Suprapubic skin (tissue), 4 donors: ENCODE measurements around the gene ICE1. TPM values are rescaled to one million over a fixed set of nuclear protein-coding genes. Genes with fewer than 3 reads are reported as not detected.
"Not testable (repeated sequence)": the region's sequence is repeated elsewhere in the genome, so short reads cannot be mapped to it uniquely, and the experiment has no call there.

Source experiments
- DNase-seq, 2 donors: peaks; one replicate each; pipeline ENCODE4 v3.0.0-alpha.2; 2019; ENCODE audit warnings: low spot score in 2 of 2
- H3K27ac ChIP-seq: fragments of 200-600 bp; sonication (generic); one replicate; pipeline ENCODE4 v1.5.1; 2019
- H3K27me3 ChIP-seq: fragments of 200-600 bp; sonication (generic); one replicate; pipeline ENCODE4 v1.5.1; 2019
- H3K36me3 ChIP-seq: fragments of 200-600 bp; sonication (generic); one replicate; pipeline ENCODE4 v1.5.1; 2019
- H3K4me1 ChIP-seq: fragments of 200-600 bp; sonication (generic); one replicate; pipeline ENCODE4 v1.5.1; 2019
- H3K4me3 ChIP-seq: fragments of 200-600 bp; sonication (generic); one replicate; pipeline ENCODE4 v1.5.1; 2019; ENCODE audit warnings: mild to moderate bottlenecking
- H3K9me3 ChIP-seq: fragments of 200-600 bp; sonication (generic); one replicate; pipeline ENCODE4 v1.5.1; 2019
- EP300 ChIP-seq: sonication (generic); formaldehyde crosslinking; IDR thresholded peaks from one replicate; pipeline ENCODE4 v1.6.1; 2017; ENCODE audit warnings: antibody characterized with exemption
- POLR2A ChIP-seq, 2 donors: fragments of 450-650 bp; IDR thresholded peaks; one replicate each; pipeline ENCODE4 v1.6.1; 2017; ENCODE audit warnings: antibody characterized with exemption in 2 of 2, mild to moderate bottlenecking in 2 of 2, moderate library complexity in 2 of 2
- POLR2AphosphoS5 ChIP-seq, 3 donors: sonication (generic); formaldehyde crosslinking; IDR thresholded peaks; one replicate each; pipeline ENCODE4 v1.6.1; 2017; ENCODE audit warnings: antibody characterized with exemption in 3 of 3
- WGBS: methylation state at CpG from one replicate; pipeline ENCODE4 v1.1.5; 2018; 5-methylcytosine and 5-hydroxymethylcytosine counted together
- total RNA-seq, 4 donors: library from RNA; depleted of rRNA; stranded (reverse); fragments of >200 nt; gene quantifications; one replicate each; pipeline ENCODE4 v1.1.0, GENCODE V29; 2016
- TF ChIP-seq, protein P1 (sequence below), 2 donors: fragments of 200-600 bp in 1 of 2; fragments of 450-650 bp in 1 of 2; sonication (generic) in 1 of 2; IDR thresholded peaks; one replicate each; pipeline ENCODE4 v1.5.1; 2016 to 2019; ENCODE audit warnings: antibody characterized with exemption in 2 of 2, mild to moderate bottlenecking in 1 of 2, moderate library complexity in 1 of 2

ICE1 gene
- total RNA-seq, 4 donors from 2014 or later: 17.6 to 27.4 (median 24.1) TPM

DNA sequence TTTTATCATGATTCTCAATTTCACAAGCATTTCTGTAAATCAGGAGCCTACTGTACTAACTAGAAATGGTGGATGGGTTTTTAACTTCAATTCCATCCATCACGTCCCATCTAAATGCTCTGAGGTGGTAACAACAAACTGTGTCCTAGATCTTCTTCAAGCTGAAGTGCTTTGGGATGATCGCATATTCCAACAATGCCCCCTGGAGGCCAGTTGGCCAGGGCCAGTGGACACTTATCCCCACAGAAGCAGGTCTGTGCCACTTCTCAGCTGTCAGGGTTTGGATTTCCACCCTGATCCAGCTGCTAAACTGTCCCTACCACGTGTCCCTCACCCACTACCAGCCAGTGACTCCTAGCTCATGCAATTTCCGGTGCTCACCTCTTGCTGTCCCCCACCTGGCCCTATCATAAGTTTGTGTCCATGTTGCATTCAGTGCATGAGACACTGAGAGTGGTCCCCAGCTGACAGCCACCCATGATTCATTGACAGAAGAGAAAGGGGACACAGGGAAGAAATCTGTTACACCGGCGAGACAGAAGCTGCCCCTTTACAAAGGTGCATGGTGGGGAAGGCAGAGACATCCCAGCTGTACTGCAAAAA is 28.0 kb upstream of the ICE1 start:
- 74% methylated on average over 4 of the region's 6 CpGs for WGBS
- H3K9me3 ChIP-seq, H3K36me3 ChIP-seq, H3K4me3 ChIP-seq, H3K27me3 ChIP-seq, H3K27ac ChIP-seq, DNase-seq, H3K4me1 ChIP-seq: not testable (repeated sequence)
- TF ChIP-seq, protein P1, sequence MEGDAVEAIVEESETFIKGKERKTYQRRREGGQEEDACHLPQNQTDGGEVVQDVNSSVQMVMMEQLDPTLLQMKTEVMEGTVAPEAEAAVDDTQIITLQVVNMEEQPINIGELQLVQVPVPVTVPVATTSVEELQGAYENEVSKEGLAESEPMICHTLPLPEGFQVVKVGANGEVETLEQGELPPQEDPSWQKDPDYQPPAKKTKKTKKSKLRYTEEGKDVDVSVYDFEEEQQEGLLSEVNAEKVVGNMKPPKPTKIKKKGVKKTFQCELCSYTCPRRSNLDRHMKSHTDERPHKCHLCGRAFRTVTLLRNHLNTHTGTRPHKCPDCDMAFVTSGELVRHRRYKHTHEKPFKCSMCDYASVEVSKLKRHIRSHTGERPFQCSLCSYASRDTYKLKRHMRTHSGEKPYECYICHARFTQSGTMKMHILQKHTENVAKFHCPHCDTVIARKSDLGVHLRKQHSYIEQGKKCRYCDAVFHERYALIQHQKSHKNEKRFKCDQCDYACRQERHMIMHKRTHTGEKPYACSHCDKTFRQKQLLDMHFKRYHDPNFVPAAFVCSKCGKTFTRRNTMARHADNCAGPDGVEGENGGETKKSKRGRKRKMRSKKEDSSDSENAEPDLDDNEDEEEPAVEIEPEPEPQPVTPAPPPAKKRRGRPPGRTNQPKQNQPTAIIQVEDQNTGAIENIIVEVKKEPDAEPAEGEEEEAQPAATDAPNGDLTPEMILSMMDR (IDR thresholded peaks at IDR 0.05): peak in 1 of 2 donors; percentile 24

DNA sequence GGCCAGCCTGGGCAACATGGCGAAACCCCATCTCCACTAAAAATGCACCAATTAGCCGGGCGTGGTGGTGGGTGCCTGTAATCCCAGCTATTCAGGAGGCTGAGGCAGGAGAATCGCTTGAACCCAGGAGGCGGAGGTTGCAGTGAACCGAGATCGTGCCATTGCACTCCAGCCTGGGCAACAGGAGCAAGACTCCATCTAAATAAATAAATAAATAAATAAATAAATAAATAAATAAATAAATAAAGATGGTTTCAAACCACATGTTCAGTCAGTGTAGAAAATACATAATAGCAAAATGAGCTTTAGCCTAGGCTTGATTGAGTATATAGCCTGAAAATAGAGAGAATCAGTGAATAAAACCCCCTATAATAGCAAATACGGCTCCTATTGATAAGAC is 27.4 kb upstream of the ICE1 start:
- H3K36me3 ChIP-seq, H3K27ac ChIP-seq, H3K27me3 ChIP-seq, H3K4me3 ChIP-seq, H3K9me3 ChIP-seq, DNase-seq, H3K4me1 ChIP-seq: not testable (repeated sequence)
- 87% methylated on average over 8 of the region's 8 CpGs for WGBS

GRCh38 chr5:5398071-5398470 is 24.4 kb upstream of the ICE1 start:
- TF ChIP-seq POLR2A (IDR thresholded peaks at IDR 0.05) (no peak), POLR2AphosphoS5 (IDR thresholded peaks at IDR 0.05) (no peak), EP300 (no peak)
- TF ChIP-seq, protein P1 (IDR thresholded peaks at IDR 0.05): no peak
- Histone ChIP-seq H3K27me3 (no peaks in the 10 kb centered on the region), H3K4me3 (no peak overlapping the region), H3K4me1 (peaks cover 3% of the 10 kb centered on the region), H3K27ac (no peak overlapping the region), H3K9me3 (no peaks in the 10 kb centered on the region), H3K36me3 (no peaks in the 10 kb centered on the region)
- no peak for DNase-seq
- 58% methylated on average over 2 of the region's 2 CpGs for WGBS

- Histone ChIP-seq H3K9me3 (no peaks in the 10 kb centered on the region), H3K4me3 (no peak overlapping the region), H3K27ac (no peak overlapping the region), H3K27me3 (no peaks in the 10 kb centered on the region), H3K36me3 (no peaks in the 10 kb centered on the region), H3K4me1 (peaks cover 3% of the 10 kb centered on the region)
- TF ChIP-seq EP300 (no peak), POLR2A (IDR thresholded peaks at IDR 0.05) (no peak), POLR2AphosphoS5 (IDR thresholded peaks at IDR 0.05) (no peak)
- TF ChIP-seq, protein P1 (IDR thresholded peaks at IDR 0.05): no peak
- 88% methylated on average over 8 of the region's 8 CpGs for WGBS
- no peak for DNase-seq
Observed at GRCh38 chr5:5401095-5401494, 21.4 kb upstream of the ICE1 start.

- TF ChIP-seq, protein P1 (IDR thresholded peaks at IDR 0.05): no peak
- TF ChIP-seq POLR2A (IDR thresholded peaks at IDR 0.05): no peak
- no peak for TF ChIP-seq EP300
- no peak for TF ChIP-seq POLR2AphosphoS5 (IDR thresholded peaks at IDR 0.05)
- Histone ChIP-seq H3K27ac (no peak overlapping the region), H3K9me3 (peaks cover 1% of the 10 kb centered on the region), H3K4me1 (no peaks in the 10 kb centered on the region), H3K4me3 (no peak overlapping the region), H3K27me3 (no peaks in the 10 kb centered on the region), H3K36me3 (no peaks in the 10 kb centered on the region)
- WGBS: 78% methylated on average over 4 of the region's 4 CpGs
- no peak for DNase-seq
Observed at GRCh38 chr5:5403741-5404140, 18.7 kb upstream of the ICE1 start.

DNA sequence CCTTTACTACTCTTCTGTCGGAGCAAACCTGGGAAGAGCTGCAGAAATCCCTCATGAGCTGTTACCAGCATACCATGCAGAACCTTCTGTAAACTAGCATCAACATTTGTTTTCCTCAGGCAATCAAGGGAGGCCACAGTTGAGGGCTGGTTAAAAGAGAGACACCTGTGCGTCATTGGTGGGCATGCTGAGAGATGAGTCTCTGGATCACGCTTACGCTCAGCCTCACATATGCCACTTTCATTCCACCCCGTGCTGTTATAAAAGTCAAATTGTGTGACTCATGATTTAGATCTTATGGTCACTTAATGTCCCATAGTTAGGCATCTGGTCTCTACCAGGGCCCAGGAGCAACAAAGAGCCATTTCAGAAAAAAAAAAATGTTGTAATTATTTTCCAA is 18.1 kb upstream of the ICE1 start:
- WGBS: 82% methylated on average over 5 of the region's 5 CpGs
- Histone ChIP-seq H3K4me1 (no peaks in the 10 kb centered on the region), H3K9me3 (peaks cover 3% of the 10 kb centered on the region), H3K36me3 (no peaks in the 10 kb centered on the region), H3K4me3 (no peak overlapping the region), H3K27me3 (no peaks in the 10 kb centered on the region), H3K27ac (no peak overlapping the region)
- DNase-seq: no peak
- TF ChIP-seq EP300: no peak
- TF ChIP-seq POLR2A (IDR thresholded peaks at IDR 0.05): no peak
- TF ChIP-seq, protein P1 (IDR thresholded peaks at IDR 0.05): no peak
- TF ChIP-seq POLR2AphosphoS5 (IDR thresholded peaks at IDR 0.05): no peak
